Neutrophil (primary cell): ENCODE measurements around the gene POLA1.

Source experiments
- H3K27ac ChIP-seq: fragments of 200-600 bp; sonication (generic); 2 replicates; pipeline ENCODE4 v1.5.1; 2016; ENCODE audit warnings: mild to moderate bottlenecking, moderate library complexity
- H3K27me3 ChIP-seq: fragments of 200-600 bp; sonication (generic); 2 replicates; pipeline ENCODE4 v1.6.0; 2016; ENCODE audit warnings: mild to moderate bottlenecking
- H3K36me3 ChIP-seq: fragments of 200-600 bp; sonication (generic); 2 replicates; pipeline ENCODE4 v1.5.1; 2017
- H3K4me1 ChIP-seq, 2 experiments: fragments of 200-600 bp in 1 of 2; sonication (generic) in 1 of 2; 1 replicate in 1 of 2; 2 replicates in 1 of 2; pipeline versions ENCODE4 v1.5.1 to v1.6.1; 2013 to 2016; ENCODE audit warnings: low read depth in 1 of 2, low read length in 1 of 2, mild to moderate bottlenecking in 1 of 2, moderate library complexity in 1 of 2; ENCODE audit not compliant: control insufficient read depth in 1 of 2, insufficient read depth in 1 of 2
- H3K4me3 ChIP-seq, 2 experiments: fragments of 200-600 bp in 1 of 2; sonication (generic) in 1 of 2; 1 replicate in 1 of 2; 2 replicates in 1 of 2; pipeline ENCODE4 v1.5.1; 2013 to 2016; ENCODE audit warnings: low read depth in 1 of 2, low read length in 1 of 2, mild to moderate bottlenecking in 1 of 2, moderate library complexity in 1 of 2
- H3K9me3 ChIP-seq: fragments of 200-600 bp; sonication (generic); 2 replicates; pipeline ENCODE4 v1.5.1; 2016
- CTCF ChIP-seq: fragments of 200-600 bp; sonication (generic); IDR thresholded peaks from 2 replicates; pipeline ENCODE4 v1.5.1; 2016; ENCODE audit warnings: antibody characterized with exemption

The POLA1 gene

DNA sequence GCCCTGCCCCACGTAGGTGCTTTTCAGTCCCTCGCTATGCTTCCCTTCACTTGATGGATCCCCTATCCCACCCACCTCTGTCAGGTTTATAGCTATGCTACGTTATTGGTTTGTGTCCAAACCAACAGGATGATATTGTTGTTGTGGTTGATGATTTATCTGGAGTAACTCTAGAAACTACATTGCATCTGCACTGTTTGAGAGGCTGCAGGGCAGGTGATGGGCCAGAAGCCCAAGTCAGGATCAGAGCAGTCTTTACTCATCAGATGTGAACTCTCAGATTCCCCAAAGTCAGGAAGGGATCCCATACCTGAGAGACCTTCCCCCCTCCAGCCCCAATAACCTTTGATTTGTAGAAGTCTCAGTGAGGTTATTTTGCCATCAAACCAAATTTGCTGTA is 287.3 kb downstream of the POLA1 start:
- no peak overlapping the region for H3K4me3 ChIP-seq
- H3K9me3 ChIP-seq: no peaks in the 10 kb centered on the region
- no peaks in the 10 kb centered on the region for H3K27me3 ChIP-seq
- no peak for TF ChIP-seq CTCF
- H3K36me3 ChIP-seq: no peaks in the 10 kb centered on the region
- H3K4me1 ChIP-seq: no peaks in the 10 kb centered on the region
- no peak overlapping the region for H3K27ac ChIP-seq

- TF ChIP-seq CTCF: no peak
- Histone ChIP-seq H3K4me3 (no peak overlapping the region), H3K4me1 (no peaks in the 10 kb centered on the region), H3K36me3 (no peaks in the 10 kb centered on the region), H3K27me3 (no peaks in the 10 kb centered on the region), H3K27ac (no peak overlapping the region), H3K9me3 (no peaks in the 10 kb centered on the region)
Measured at GRCh38 chrX:24982306-24982965, 288.7 kb downstream of the POLA1 start.

- Histone ChIP-seq H3K36me3 (no peaks in the 10 kb centered on the region), H3K4me3 (no peak overlapping the region), H3K27ac (no peak overlapping the region), H3K9me3 (no peaks in the 10 kb centered on the region), H3K27me3 (no peaks in the 10 kb centered on the region), H3K4me1 (no peaks in the 10 kb centered on the region)
- no peak for TF ChIP-seq CTCF
Measured at GRCh38 chrX:24983931-24984330, 290.2 kb downstream of the POLA1 start.

- no peak overlapping the region for H3K4me3 ChIP-seq
- H3K4me1 ChIP-seq: no peaks in the 10 kb centered on the region
- TF ChIP-seq CTCF: no peak
Measured at GRCh38 chrX:24985120-24985519, 291.4 kb downstream of the POLA1 start.

GRCh38 chrX:24987731-24988130 is 294.0 kb downstream of the POLA1 start:
- no peak for TF ChIP-seq CTCF
- no peaks in the 10 kb centered on the region for H3K36me3 ChIP-seq
- H3K4me1 ChIP-seq: no peaks in the 10 kb centered on the region
- H3K4me3 ChIP-seq: no peak overlapping the region
- no peaks in the 10 kb centered on the region for H3K27me3 ChIP-seq
- H3K27ac ChIP-seq: no peak overlapping the region
- no peaks in the 10 kb centered on the region for H3K9me3 ChIP-seq

More at GRCh38 chrX:24985120-24985519, 291.4 kb downstream of the POLA1 start:
- Histone ChIP-seq H3K36me3 (no peaks in the 10 kb centered on the region), H3K27me3 (no peaks in the 10 kb centered on the region), H3K9me3 (no peaks in the 10 kb centered on the region), H3K27ac (no peak overlapping the region)
